Right renal pelvis (tissue), 4 donors: Measurements from ENCODE around the gene RAI14. TPM values are rescaled to one million over a fixed set of nuclear protein-coding genes. Genes with fewer than 3 reads are reported as not detected.
A peak's percentile ranks its signal among the peaks of the same experiment; 100 is the strongest.
"Not testable (repeated sequence)": the region's sequence is repeated elsewhere in the genome, so short reads cannot be mapped to it uniquely, and the experiment has no call there.

ENCODE experiments used
- DNase-seq, 4 donors: peaks; one replicate each; pipeline ENCODE4 v3.0.0-alpha.2; 2013; ENCODE audit warnings: low read depth in 4 of 4, low spot score in 3 of 4, missing footprints in 1 of 4
- polyA plus RNA-seq, 4 donors: library from polyadenylated mRNA; unstranded; fragments of 120-200 nt; gene quantifications; one replicate each; pipeline ENCODE4 v1.2.1, GENCODE V29; 2013; ENCODE audit not compliant: insufficient read length in 4 of 4

Gene RAI14
- polyA plus RNA-seq, 4 donors, result 82.7 to 103 (median 95.2) TPM

GRCh38 chr5:34724741-34725140, 68.6 kb downstream of the RAI14 start:
- DNase-seq, result no peak

GRCh38 chr5:34727166-34727749, 71.1 kb downstream of the RAI14 start:
- DNase-seq, result not testable (repeated sequence)

- DNase-seq, result no peak
Observed at GRCh38 chr5:34728236-34728635, 72.1 kb downstream of the RAI14 start.

GRCh38 chr5:34731435-34732232, 75.5 kb downstream of the RAI14 start:
- no peak for DNase-seq

GRCh38 chr5:34734326-34734725, 78.2 kb downstream of the RAI14 start:
- DNase-seq, result no peak

GRCh38 chr5:34735491-34736426, 79.6 kb downstream of the RAI14 start:
- no peak for DNase-seq

- DNase-seq, result no peak
Observed at GRCh38 chr5:34736445-34737115, 80.5 kb downstream of the RAI14 start.

GRCh38 chr5:34737731-34738130, 81.6 kb downstream of the RAI14 start:
- no peak for DNase-seq

- no peak for DNase-seq
Observed at GRCh38 chr5:34738381-34738780, 82.3 kb downstream of the RAI14 start.

GRCh38 chr5:34740389-34740806, 84.3 kb downstream of the RAI14 start:
- peak in 2 of 4 donors; percentile 39 to 53 for DNase-seq

- no peak for DNase-seq
Observed at GRCh38 chr5:34742061-34742460, 85.9 kb downstream of the RAI14 start.

GRCh38 chr5:34743878-34744277, 87.8 kb downstream of the RAI14 start:
- no peak for DNase-seq

- no peak for DNase-seq
Observed at GRCh38 chr5:34748431-34748830, 92.3 kb downstream of the RAI14 start.

GRCh38 chr5:34749431-34749873, 93.3 kb downstream of the RAI14 start:
- no peak for DNase-seq

GRCh38 chr5:34750206-34750605, 94.1 kb downstream of the RAI14 start:
- DNase-seq, result no peak

- DNase-seq, result no peak
Observed at GRCh38 chr5:34751807-34752736, 95.9 kb downstream of the RAI14 start.

- not testable (repeated sequence) for DNase-seq
Observed at GRCh38 chr5:34753236-34753635, 97.1 kb downstream of the RAI14 start.

- no peak for DNase-seq
Observed at GRCh38 chr5:34755926-34756325, 99.8 kb downstream of the RAI14 start.
